OCI-LY3 (cell line): Measurements from ENCODE around the gene LENEP.

ENCODE experiments used
- CTCF ChIP-seq: fragments of 200-600, 300-600 bp; sonication (generic); IDR thresholded peaks from 2 replicates; pipeline ENCODE4 v1.5.1; 2014; ENCODE audit warnings: antibody characterized with exemption, low read length, low read depth
- EZH2phosphoT487 ChIP-seq: fragments of 200-600 bp; shearing (Covaris generic); IDR thresholded peaks from 2 replicates; pipeline ENCODE4 v1.6.1; 2018; ENCODE audit warnings: antibody characterized with exemption, mixed run types, low read depth

DNA sequence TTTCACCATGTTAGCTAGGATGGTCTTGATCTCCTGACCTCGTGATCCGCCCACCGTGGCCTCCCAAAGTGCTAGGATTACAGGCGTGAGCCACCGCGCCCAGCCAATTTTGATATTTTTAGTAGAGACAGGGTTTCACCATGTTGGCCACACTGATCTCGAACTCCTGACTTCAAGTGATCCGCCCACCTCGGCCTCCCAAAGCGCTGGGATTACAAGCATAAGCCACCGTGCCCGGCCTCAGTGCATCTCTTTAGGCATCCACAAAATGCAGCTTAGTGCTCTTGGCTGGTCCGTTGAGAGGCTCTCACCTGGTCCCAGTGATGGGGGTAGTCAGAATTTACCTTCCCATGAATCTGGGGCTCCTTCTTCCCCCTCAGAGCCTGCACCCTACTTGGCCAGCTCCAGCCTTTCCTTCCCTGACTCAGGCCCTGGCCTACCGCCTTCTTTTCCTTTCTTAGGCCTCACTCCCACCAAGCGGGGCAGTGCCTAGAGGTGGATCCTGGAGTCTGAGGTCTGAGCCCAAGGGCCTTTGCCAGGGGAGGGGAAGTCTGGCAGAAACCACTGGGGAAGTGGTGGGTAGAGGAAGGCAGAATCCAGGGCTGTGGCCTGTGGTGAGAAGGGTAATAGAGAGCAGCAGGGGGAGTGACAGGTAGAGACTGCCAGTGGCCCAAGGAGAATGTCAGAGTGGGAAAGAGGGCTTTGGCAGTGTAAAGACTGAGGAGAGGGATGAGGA, 3.7 kb downstream of the LENEP start:
- TF ChIP-seq EZH2phosphoT487 (no peak), CTCF (no peak)
